HG03045 (cell line): ENCODE data around the gene ETV3.

Experiments used
- ATAC-seq: cut with Tn5 transposase; IDR thresholded peaks from one replicate; pipeline ENCODE4 v1.9.1; 2021; ENCODE audit warnings: mild to moderate bottlenecking, moderate library complexity; ENCODE audit not compliant: unreplicated experiment

Gene ETV3

GRCh38 chr1:157140063-157140588 lies 1.9 kb upstream of the ETV3 start:
- no peak for ATAC-seq

DNA sequence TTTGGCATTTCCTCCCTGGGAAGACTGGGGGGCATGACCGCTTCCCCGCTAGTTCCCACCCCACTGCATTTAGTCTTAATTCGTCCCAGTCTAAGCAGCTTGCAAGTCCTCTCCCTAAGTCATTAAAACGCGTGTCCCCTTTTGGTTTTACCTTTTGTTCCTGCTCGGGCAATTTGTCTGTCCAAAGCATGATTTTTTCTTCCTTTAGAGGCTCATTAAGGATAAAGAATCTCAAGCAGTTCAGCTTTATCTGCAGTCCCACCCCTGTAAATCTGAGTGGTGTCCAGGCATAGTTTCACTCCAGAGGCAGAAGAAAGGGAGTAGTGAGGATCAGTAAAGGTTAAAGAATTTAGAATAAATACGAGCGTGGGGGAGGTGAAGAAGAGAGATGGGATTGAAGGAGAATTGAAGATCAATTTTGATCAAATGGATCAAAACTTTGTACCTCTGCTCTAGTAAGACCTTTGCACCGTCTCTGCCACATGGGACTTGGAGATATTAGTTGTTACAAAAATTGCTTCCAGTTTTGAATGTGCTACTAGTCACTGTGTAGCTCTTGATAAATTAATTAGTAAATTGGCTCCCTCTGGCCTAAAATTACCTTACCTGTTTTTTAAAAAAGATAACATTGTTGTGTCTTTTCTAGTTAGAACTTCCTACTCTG lies 989 bp upstream of the ETV3 start:
- no peak for ATAC-seq

DNA sequence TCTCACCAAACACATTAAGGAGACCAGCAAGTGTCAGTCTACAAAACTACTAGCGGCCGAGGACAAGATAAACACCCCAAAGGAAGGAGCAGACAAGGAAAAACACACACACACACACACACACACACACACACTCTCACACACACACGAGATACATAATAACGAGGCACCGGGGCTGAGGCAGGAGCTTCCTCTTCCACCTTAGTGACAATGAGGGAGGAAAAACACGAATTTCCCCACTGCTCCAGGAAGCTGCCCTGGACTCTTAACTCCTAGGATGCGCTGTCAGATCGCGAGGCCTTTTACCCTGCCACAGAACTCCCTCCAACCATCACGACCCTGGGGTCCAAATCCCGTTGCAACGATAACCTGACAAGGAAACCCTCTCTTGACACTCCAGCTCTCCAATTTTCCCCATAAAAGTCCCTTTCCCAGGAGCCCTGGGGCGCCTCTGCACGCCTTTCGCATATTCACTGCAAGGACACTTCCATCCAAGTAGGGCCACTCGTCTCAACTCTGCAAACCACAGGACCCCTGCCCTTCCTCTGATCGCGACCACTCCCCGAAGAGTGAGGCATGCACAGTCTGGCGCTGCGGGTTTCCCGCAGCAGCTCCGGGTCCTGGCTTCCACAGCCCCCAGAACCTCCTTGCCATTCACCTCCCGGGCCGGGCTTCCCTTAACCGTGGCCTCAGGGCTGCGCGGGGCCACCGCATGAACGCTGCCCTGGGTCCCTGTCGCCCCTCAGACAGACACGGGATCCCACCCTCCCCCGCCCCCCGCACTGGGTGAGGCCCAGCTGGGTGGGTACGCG lies 581 bp downstream of the ETV3 start:
- ATAC-seq = peak; percentile 8

DNA sequence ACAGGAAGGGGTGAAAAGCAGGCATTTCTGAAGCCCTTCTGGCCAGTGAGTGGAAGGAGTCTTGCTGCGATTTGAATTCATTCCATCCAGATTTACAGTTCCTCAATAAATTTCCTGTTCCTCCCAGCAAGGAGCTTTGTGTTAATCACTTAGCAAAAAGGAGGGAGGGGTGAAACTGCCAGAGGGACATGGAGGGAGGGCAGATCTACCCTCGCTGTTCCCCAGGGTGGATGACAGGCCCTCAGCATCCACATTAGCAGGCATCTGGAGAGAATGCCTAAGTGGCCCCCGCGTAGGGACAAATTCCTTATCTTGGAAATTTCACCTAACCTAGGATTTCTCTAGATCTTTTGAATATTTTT lies 1.2 kb downstream of the ETV3 start:
- no peak for ATAC-seq

GRCh38 chr1:157136133-157136532 lies 2.1 kb downstream of the ETV3 start:
- no peak for ATAC-seq

DNA sequence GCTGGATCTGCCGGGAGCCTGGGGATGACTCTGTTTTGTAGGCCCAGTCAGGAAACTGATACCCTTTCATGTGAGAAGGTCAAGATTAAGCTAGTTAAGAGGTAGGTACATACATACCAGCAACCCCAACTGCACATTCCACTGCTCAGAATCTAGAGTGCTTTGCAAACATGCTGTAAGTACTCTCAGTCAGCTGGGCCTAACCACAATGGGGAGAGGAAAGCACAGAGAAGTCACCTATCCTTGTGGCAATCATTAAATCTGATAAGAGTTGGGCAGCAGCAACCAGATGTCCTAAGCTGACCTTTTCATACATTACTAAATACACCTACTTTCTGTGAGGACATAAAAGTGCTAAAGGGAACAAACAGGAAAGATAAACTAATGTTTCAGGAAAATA lies 2.5 kb downstream of the ETV3 start:
- ATAC-seq = no peak

DNA sequence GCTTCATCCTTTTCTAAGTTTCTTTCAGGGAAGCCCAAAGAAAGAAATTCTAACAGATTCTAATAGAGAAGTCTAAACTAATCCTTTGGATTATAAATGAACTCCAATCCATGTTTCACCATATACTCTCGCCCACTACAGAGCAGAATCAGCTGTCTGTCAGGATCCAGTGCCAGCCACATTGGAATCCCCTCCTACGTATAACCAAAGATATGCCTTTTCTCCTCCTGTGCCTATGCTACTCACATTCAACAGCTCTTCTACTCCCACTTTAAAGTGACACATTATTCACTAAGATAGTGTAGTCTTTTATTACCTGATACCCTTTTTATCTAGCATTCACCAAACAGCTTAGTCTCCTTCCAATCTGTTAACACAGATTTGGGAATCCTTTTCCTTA lies 3.1 kb downstream of the ETV3 start:
- no peak for ATAC-seq

- no peak for ATAC-seq
Measured at GRCh38 chr1:157134442-157134841, 3.8 kb downstream of the ETV3 start.

DNA sequence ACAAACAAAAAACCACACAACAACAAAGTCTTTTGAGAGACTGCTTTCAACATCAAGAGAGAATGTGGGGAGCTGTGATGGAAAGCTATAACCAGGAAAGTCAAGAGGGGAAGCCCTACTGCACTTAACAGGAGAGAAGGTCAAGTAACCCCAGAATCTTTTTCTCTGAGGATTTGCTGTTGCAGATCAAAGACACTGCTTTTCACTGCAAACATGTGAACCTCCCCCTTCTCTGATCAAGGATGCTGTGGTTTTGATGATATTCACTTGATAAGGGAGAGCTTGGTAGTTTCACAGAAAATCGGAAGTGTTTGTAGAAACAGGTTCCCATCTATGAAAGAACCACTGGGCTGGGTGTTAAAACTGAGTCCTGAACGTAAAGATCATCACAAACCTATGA lies 4.8 kb downstream of the ETV3 start:
- ATAC-seq = no peak

DNA sequence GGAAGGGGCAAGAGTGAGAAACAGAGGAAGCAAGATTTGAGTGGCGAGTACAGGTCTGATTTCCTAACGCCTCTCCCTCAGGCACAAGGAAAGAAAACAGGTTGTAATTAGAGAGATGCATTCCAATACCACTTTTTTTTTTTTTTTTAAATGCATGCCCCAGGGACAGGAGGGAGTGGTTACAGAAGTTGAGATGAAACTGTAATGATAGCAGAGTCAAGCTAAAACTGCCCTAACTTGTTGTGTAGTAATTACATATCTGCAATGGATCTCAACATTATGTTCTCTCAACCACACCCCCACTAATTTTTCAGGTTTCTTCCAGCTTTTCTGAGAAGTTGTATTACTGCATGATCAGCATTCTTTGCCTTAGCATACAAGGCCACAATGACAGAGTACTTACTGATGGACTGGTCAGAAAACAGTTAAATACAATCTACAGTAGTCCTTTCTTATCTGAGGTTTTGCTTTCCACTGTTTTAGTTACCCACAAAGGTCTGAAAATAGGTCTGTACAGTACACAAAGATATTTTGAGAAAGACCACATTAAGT lies 5.5 kb downstream of the ETV3 start:
- no peak for ATAC-seq

- ATAC-seq = no peak
Measured at GRCh38 chr1:157132111-157132510, 6.1 kb downstream of the ETV3 start.

- ATAC-seq = no peak
Measured at GRCh38 chr1:157131281-157131680, 6.9 kb downstream of the ETV3 start.

DNA sequence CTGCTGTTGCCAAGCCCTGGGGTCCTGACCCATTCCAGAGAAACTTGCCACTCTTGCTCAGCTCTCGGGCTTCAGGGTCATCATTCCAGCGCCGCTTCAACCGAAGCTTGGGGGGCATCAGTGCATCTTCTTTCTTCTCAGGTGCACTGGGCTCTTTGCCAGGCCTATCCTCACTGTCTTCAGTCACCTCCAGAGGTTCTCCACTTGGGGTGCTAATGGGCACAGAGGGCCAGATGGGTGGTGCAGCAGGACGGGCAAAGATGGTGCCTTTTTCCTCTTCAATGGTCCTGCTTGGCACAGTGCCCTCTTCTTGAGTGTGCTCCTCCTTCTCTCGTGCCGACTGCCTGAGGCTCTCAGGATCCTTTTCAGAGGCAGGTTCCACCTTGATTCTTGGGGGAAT lies 13.3 kb downstream of the ETV3 start:
- ATAC-seq = no peak

- ATAC-seq = no peak
Measured at GRCh38 chr1:157119448-157119847, 18.7 kb downstream of the ETV3 start.

- ATAC-seq = no peak
Measured at GRCh38 chr1:157119008-157119407, 19.2 kb downstream of the ETV3 start.

DNA sequence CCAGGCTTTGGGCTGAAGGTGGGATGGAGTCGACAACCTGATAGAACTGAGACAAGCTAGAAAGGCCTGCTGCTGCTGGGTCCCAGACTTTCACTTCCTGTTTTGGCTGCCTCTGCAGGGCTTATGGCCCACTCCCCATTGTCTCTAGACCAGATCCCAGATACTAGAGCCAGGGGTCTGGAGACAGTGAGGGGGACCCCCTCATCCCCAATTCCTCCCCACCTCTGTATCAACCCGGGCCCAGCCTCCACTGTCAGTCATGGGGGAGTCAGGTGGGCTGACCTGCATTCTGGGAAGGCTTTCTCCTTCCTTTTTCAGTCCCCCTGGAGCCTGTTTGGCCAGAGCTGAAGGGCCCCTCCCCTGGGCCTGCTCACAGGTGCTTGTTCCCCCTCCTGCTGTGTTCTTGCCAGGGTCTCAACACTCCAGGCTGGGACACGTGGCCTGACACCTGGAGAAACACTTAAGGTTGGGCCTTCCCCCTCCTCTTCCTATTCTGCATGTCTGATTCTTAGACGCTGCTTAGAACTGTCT lies 20.6 kb downstream of the ETV3 start:
- ATAC-seq = no peak

DNA sequence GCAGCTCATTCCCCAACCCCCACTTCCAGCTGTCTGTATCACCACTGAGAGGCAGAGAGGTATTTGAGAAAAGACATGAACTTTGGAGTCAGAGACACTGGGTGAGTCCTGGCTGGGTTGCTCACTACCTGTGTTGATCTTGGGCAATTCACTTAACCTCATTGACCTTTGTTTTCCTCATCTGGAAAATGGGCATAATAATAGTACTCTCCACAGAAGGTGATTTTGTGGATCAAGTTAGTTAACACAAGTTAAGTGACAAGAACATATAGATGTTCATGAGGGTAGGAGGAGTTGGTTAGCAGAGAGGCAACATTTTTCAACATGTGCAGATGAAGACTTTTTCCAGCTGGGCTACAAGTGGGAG lies 21.5 kb downstream of the ETV3 start:
- ATAC-seq = no peak

- no peak for ATAC-seq
Measured at GRCh38 chr1:157115851-157116736, 22.1 kb downstream of the ETV3 start.

DNA sequence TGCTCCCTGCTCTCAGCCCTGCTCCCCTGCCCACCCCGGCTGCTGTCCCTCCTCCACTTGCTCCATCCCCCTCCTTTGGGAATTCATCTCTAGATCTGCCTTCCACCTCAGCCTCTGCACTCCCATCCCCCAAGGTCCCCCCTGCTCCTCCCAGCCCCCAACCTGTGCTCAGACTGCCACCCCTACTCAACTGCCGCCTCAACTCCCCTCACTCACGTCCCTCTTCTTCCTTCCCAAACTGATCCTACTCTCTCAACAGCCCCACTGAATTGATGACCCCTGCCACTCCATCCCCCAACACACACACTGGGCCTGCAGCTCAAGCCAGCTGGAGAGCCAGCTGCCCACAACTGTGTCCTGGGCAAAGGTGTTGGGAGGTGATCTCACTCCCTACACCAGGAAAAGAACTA lies 22.8 kb downstream of the ETV3 start:
- ATAC-seq = no peak

DNA sequence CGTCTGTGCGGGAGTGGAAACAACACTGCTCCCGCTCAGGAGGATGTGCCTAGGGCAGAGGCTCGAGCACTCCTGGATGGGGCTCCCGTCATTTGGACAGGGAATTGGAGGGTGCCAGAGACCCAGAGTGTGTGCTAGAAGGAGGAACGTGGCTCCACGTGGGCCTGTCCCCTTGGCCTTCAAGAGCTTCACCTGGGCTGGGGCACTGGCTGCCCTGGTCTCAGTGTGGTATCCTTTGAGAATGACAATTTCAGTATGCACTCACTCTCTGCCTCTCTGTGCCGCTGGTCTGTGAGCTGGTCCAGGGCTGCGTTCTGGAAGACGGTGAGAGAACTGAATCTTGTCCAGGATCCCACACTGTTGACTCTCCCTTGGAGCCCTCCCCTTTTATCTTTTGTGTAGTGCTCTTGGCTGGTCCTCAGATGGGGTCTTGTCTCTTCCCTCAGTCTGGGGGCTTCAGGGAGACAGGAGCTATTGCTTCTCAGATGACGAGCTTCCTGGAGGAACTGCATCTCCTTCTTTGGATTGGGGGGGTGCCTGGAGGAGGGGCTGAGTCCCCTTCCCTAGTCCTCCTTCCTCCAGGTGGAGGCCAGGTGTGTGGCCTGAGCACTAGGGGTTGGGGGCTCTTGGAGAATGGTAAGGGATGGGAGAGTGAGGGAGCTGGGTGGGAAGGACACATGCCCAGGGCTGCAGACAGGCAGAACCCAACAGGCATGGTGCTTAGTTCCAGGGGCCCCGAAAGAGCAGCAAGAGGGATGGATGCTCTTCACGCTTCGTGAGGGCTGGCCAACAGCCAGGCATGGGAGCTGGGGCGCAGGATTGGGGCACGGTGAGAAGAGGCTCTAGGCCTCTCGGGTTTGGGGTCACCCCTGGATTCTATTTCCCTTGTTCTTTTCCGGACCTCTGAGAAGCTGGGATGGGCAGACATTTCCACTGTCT lies 23.7 kb downstream of the ETV3 start:
- ATAC-seq = no peak
